Duodenal mucosa (tissue), 2 donors: Measurements from ENCODE around the gene TSSC4.

Experiments used
- H3K27ac ChIP-seq: one replicate; pipeline ENCODE4 v1.7.0; 2013; ENCODE audit warnings: low read depth, low read length
- H3K27me3 ChIP-seq, 2 donors: one replicate each; pipeline ENCODE4 v1.7.0; 2013; ENCODE audit warnings: low read length in 2 of 2, control low read depth in 1 of 2; ENCODE audit not compliant: insufficient read depth in 2 of 2, control insufficient read depth in 1 of 2
- H3K36me3 ChIP-seq, 2 donors: one replicate each; pipeline ENCODE4 v1.7.0; 2013; ENCODE audit warnings: low read length in 2 of 2, control low read depth in 1 of 2; ENCODE audit not compliant: insufficient read depth in 2 of 2, control insufficient read depth in 1 of 2
- H3K4me1 ChIP-seq, 2 donors: one replicate each; pipeline ENCODE4 v1.7.0; 2013; ENCODE audit warnings: low read length in 2 of 2, control low read depth in 1 of 2; ENCODE audit not compliant: insufficient read depth in 2 of 2, control insufficient read depth in 1 of 2
- H3K4me3 ChIP-seq, 2 donors: one replicate each; pipeline ENCODE4 v1.7.0; 2013; ENCODE audit warnings: low read length in 2 of 2, low read depth in 1 of 2
- H3K9ac ChIP-seq, 2 donors: one replicate each; pipeline ENCODE4 v1.7.0; 2013; ENCODE audit warnings: low read length in 2 of 2, low read depth in 1 of 2
- H3K9me3 ChIP-seq, 2 donors: one replicate each; pipeline ENCODE4 v1.7.0; 2013; ENCODE audit warnings: low read length in 2 of 2, control low read depth in 1 of 2; ENCODE audit not compliant: control insufficient read depth in 1 of 2

The TSSC4 gene

GRCh38 chr11:2417856-2418692, 17.5 kb downstream of the TSSC4 start:
- no peak overlapping the region for H3K27ac ChIP-seq
- peaks cover 7 to 13% of the 10 kb centered on the region in 2 donors for H3K4me1 ChIP-seq
- H3K9me3 ChIP-seq, result no peaks in the 10 kb centered on the region
- H3K4me3 ChIP-seq, result no peak overlapping the region
- no peak overlapping the region for H3K9ac ChIP-seq
- H3K36me3 ChIP-seq, result no peaks in the 10 kb centered on the region
- peaks cover 11 to 15% of the 10 kb centered on the region in 2 donors for H3K27me3 ChIP-seq

GRCh38 chr11:2418693-2419360, 18.3 kb downstream of the TSSC4 start:
- Histone ChIP-seq H3K9me3 (no peaks in the 10 kb centered on the region), H3K36me3 (no peaks in the 10 kb centered on the region), H3K27ac (no peak overlapping the region), H3K4me1 (peaks cover 7 to 13% of the 10 kb centered on the region in 2 donors), H3K4me3 (no peak overlapping the region), H3K27me3 (peaks cover 17 to 19% of the 10 kb centered on the region in 2 donors), H3K9ac (no peak overlapping the region)

GRCh38 chr11:2419638-2420501, 19.3 kb downstream of the TSSC4 start:
- Histone ChIP-seq H3K9me3 (no peaks in the 10 kb centered on the region), H3K36me3 (no peaks in the 10 kb centered on the region), H3K4me1 (peaks cover 7 to 13% of the 10 kb centered on the region in 2 donors), H3K27me3 (peaks cover 24 to 25% of the 10 kb centered on the region in 2 donors), H3K27ac (no peak overlapping the region), H3K4me3 (peak overlapping the region; percentile 35 to 50), H3K9ac (peak overlapping the region in 1 of 2 donors; percentile 25)

GRCh38 chr11:2420502-2421225, 20.1 kb downstream of the TSSC4 start:
- Histone ChIP-seq H3K4me3 (peak overlapping the region; percentile 35 to 50), H3K27me3 (peaks cover 25 to 29% of the 10 kb centered on the region in 2 donors), H3K9me3 (no peaks in the 10 kb centered on the region), H3K9ac (peak overlapping the region in 1 of 2 donors; percentile 18), H3K27ac (no peak overlapping the region), H3K4me1 (peaks cover 7 to 13% of the 10 kb centered on the region in 2 donors), H3K36me3 (no peaks in the 10 kb centered on the region)

- Histone ChIP-seq H3K4me1 (peaks cover 7 to 13% of the 10 kb centered on the region in 2 donors), H3K4me3 (no peak overlapping the region), H3K9me3 (no peaks in the 10 kb centered on the region), H3K27me3 (peaks cover 25 to 35% of the 10 kb centered on the region in 2 donors), H3K36me3 (no peaks in the 10 kb centered on the region), H3K9ac (no peak overlapping the region), H3K27ac (no peak overlapping the region)
Measured at GRCh38 chr11:2421226-2421994, 20.9 kb downstream of the TSSC4 start.

GRCh38 chr11:2421996-2422395, 21.4 kb downstream of the TSSC4 start:
- H3K27me3 ChIP-seq, result peaks cover 25 to 38% of the 10 kb centered on the region in 2 donors
- H3K9ac ChIP-seq, result no peak overlapping the region
- no peaks in the 10 kb centered on the region for H3K9me3 ChIP-seq
- H3K4me3 ChIP-seq, result no peak overlapping the region
- H3K4me1 ChIP-seq, result peaks cover 7 to 17% of the 10 kb centered on the region in 2 donors
- H3K36me3 ChIP-seq, result no peaks in the 10 kb centered on the region
- H3K27ac ChIP-seq, result no peak overlapping the region

GRCh38 chr11:2422461-2423156, 22.1 kb downstream of the TSSC4 start:
- Histone ChIP-seq H3K27me3 (peaks cover 25 to 38% of the 10 kb centered on the region in 2 donors), H3K27ac (no peak overlapping the region), H3K4me1 (peaks cover 9 to 24% of the 10 kb centered on the region in 2 donors), H3K9me3 (no peaks in the 10 kb centered on the region), H3K9ac (no peak overlapping the region), H3K4me3 (no peak overlapping the region), H3K36me3 (no peaks in the 10 kb centered on the region)

- Histone ChIP-seq H3K9me3 (no peaks in the 10 kb centered on the region), H3K9ac (no peak overlapping the region), H3K27ac (no peak overlapping the region), H3K27me3 (peaks cover 25 to 38% of the 10 kb centered on the region in 2 donors), H3K36me3 (no peaks in the 10 kb centered on the region), H3K4me3 (no peak overlapping the region), H3K4me1 (peaks cover 13 to 27% of the 10 kb centered on the region in 2 donors)
Measured at GRCh38 chr11:2423157-2424025, 22.8 kb downstream of the TSSC4 start.
